ENCODE measurements around the gene SCGN. TPM values are rescaled to one million over a fixed set of nuclear protein-coding genes. Genes with fewer than 3 reads are reported as not detected.

The SCGN gene
- total RNA-seq, 1 experiment from 2014 or later, result not detected

DNA sequence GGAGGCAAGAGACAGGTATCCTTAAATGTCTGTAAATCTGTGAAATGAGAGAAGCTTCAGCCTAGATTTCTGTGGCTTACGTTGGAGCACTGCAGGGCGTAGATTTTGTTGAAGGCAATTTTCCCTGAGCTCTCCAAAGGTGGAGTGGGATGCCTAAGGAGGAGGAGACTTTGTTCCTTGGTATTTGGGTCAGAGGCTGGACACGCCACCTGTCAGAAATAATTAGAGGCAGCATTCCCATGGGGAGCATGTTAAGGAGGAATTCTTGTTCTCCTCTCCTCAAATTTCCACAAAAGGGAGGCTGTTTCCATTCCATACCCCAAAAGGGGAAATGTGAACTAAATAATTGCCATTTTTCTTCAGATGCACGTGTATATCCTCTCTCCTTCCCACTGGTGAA lies 11.1 kb upstream of the SCGN start (continued):
- TF ChIP-seq NR2C2 (CRISPR knock-in tag; IDR thresholded peaks at IDR 0.05) (no peak), GTF2I (CRISPR knock-in tag; conservative IDR thresholded peaks at IDR 0.05) (no peak), CREM (CRISPR knock-in tag; IDR thresholded peaks at IDR 0.05) (no peak), MYBL2 (CRISPR knock-in tag; IDR thresholded peaks at IDR 0.05) (no peak), EMX1 (CRISPR knock-in tag; IDR thresholded peaks at IDR 0.05) (no peak)
- TF ChIP-seq, protein P1, sequence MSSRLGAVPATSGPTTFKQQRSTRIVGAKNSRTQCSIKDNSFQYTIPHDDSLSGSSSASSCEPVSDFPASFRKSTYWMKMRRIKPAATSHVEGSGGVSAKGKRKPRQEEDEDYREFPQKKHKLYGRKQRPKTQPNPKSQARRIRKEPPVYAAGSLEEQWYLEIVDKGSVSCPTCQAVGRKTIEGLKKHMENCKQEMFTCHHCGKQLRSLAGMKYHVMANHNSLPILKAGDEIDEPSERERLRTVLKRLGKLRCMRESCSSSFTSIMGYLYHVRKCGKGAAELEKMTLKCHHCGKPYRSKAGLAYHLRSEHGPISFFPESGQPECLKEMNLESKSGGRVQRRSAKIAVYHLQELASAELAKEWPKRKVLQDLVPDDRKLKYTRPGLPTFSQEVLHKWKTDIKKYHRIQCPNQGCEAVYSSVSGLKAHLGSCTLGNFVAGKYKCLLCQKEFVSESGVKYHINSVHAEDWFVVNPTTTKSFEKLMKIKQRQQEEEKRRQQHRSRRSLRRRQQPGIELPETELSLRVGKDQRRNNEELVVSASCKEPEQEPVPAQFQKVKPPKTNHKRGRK (CRISPR knock-in tag; IDR thresholded peaks at IDR 0.05; ENCODE audit: borderline replicate concordance), result no peak
- TF ChIP-seq, protein P2, sequence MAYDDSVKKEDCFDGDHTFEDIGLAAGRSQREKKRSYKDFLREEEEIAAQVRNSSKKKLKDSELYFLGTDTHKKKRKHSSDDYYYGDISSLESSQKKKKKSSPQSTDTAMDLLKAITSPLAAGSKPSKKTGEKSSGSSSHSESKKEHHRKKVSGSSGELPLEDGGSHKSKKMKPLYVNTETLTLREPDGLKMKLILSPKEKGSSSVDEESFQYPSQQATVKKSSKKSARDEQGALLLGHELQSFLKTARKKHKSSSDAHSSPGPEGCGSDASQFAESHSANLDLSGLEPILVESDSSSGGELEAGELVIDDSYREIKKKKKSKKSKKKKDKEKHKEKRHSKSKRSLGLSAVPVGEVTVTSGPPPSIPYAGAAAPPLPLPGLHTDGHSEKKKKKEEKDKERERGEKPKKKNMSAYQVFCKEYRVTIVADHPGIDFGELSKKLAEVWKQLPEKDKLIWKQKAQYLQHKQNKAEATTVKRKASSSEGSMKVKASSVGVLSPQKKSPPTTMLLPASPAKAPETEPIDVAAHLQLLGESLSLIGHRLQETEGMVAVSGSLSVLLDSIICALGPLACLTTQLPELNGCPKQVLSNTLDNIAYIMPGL (CRISPR knock-in tag; IDR thresholded peaks at IDR 0.05), result no peak
- TF ChIP-seq, protein P3, sequence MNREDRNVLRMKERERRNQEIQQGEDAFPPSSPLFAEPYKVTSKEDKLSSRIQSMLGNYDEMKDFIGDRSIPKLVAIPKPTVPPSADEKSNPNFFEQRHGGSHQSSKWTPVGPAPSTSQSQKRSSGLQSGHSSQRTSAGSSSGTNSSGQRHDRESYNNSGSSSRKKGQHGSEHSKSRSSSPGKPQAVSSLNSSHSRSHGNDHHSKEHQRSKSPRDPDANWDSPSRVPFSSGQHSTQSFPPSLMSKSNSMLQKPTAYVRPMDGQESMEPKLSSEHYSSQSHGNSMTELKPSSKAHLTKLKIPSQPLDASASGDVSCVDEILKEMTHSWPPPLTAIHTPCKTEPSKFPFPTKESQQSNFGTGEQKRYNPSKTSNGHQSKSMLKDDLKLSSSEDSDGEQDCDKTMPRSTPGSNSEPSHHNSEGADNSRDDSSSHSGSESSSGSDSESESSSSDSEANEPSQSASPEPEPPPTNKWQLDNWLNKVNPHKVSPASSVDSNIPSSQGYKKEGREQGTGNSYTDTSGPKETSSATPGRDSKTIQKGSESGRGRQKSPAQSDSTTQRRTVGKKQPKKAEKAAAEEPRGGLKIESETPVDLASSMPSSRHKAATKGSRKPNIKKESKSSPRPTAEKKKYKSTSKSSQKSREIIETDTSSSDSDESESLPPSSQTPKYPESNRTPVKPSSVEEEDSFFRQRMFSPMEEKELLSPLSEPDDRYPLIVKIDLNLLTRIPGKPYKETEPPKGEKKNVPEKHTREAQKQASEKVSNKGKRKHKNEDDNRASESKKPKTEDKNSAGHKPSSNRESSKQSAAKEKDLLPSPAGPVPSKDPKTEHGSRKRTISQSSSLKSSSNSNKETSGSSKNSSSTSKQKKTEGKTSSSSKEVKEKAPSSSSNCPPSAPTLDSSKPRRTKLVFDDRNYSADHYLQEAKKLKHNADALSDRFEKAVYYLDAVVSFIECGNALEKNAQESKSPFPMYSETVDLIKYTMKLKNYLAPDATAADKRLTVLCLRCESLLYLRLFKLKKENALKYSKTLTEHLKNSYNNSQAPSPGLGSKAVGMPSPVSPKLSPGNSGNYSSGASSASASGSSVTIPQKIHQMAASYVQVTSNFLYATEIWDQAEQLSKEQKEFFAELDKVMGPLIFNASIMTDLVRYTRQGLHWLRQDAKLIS (CRISPR knock-in tag; IDR thresholded peaks at IDR 0.05; ENCODE audit: borderline replicate concordance), result no peak

DNA sequence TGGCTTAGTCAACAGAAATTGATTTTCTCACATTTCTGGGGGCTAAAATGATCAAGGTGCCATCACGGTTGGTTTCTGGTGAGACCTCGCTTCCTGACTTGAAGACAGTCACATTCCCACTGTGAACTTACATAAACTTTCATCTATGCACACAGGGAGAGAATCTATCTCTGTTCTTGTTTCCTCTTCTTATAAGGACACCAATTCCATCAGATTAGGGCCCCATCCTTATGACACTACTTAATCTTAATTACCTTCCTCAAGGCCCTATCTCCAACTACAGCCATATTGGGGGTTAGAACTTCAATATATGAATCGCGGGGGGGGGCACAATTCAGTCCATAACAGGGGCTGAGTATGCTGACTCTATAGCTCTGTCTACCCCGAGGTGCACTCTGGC lies 10.6 kb upstream of the SCGN start:
- no peak overlapping the region for H3K27ac Mint-ChIP-seq
- DNase-seq (ENCODE audit: low spot score), result no peak
- H3K9me3 Mint-ChIP-seq, result no peaks in the 10 kb centered on the region
- peaks cover 3% of the 10 kb centered on the region; the same call in 1 of the 2 replicates for H3K4me1 Mint-ChIP-seq
- ATAC-seq, result no peak
- ChIA-PET CTCF (interaction anchor here (1.6 kb wide), 1 partner anchor 418 kb away, joined by 4 read pairs; no protein-coding TSS in a partner anchor), POLR2A (interaction anchor here (0.7 kb wide), 2 partner anchors 11 to 395 kb away, joined by 3 read pairs; partner anchors contain the start of gene SCGN)
- H3K27me3 Mint-ChIP-seq (ENCODE audit: low read depth), result peaks cover 43% of the 10 kb centered on the region
- no peak overlapping the region for H3K4me3 Mint-ChIP-seq
- TF ChIP-seq, protein P4, sequence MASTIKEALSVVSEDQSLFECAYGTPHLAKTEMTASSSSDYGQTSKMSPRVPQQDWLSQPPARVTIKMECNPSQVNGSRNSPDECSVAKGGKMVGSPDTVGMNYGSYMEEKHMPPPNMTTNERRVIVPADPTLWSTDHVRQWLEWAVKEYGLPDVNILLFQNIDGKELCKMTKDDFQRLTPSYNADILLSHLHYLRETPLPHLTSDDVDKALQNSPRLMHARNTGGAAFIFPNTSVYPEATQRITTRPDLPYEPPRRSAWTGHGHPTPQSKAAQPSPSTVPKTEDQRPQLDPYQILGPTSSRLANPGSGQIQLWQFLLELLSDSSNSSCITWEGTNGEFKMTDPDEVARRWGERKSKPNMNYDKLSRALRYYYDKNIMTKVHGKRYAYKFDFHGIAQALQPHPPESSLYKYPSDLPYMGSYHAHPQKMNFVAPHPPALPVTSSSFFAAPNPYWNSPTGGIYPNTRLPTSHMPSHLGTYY (CRISPR knock-in tag; IDR thresholded peaks at IDR 0.05), result no peak
- TF ChIP-seq HMGA2 (CRISPR knock-in tag; IDR thresholded peaks at IDR 0.05) (no peak), ETV6 (CRISPR knock-in tag; IDR thresholded peaks at IDR 0.05) (no peak), RELA (CRISPR knock-in tag; IDR thresholded peaks at IDR 0.05; ENCODE audit: borderline replicate concordance) (no peak), TP53 (CRISPR knock-in tag; IDR thresholded peaks at IDR 0.05) (no peak), ELF4 (CRISPR knock-in tag; IDR thresholded peaks at IDR 0.05; ENCODE audit: low read depth) (no peak), ZNF232 (CRISPR knock-in tag; IDR thresholded peaks at IDR 0.05) (no peak), FOXK1 (CRISPR knock-in tag; IDR thresholded peaks at IDR 0.05) (no peak)
- TF ChIP-seq, protein P5, sequence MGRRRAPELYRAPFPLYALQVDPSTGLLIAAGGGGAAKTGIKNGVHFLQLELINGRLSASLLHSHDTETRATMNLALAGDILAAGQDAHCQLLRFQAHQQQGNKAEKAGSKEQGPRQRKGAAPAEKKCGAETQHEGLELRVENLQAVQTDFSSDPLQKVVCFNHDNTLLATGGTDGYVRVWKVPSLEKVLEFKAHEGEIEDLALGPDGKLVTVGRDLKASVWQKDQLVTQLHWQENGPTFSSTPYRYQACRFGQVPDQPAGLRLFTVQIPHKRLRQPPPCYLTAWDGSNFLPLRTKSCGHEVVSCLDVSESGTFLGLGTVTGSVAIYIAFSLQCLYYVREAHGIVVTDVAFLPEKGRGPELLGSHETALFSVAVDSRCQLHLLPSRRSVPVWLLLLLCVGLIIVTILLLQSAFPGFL (CRISPR knock-in tag; IDR thresholded peaks at IDR 0.05; ENCODE audit: borderline replicate concordance), result no peak
- TF ChIP-seq, protein P6, sequence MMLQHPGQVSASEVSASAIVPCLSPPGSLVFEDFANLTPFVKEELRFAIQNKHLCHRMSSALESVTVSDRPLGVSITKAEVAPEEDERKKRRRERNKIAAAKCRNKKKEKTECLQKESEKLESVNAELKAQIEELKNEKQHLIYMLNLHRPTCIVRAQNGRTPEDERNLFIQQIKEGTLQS (CRISPR knock-in tag; conservative IDR thresholded peaks at IDR 0.05), result no peak
- TF ChIP-seq, protein P7, sequence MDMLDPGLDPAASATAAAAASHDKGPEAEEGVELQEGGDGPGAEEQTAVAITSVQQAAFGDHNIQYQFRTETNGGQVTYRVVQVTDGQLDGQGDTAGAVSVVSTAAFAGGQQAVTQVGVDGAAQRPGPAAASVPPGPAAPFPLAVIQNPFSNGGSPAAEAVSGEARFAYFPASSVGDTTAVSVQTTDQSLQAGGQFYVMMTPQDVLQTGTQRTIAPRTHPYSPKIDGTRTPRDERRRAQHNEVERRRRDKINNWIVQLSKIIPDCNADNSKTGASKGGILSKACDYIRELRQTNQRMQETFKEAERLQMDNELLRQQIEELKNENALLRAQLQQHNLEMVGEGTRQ (CRISPR knock-in tag; IDR thresholded peaks at IDR 0.05), result no peak
- TF ChIP-seq, protein P8, sequence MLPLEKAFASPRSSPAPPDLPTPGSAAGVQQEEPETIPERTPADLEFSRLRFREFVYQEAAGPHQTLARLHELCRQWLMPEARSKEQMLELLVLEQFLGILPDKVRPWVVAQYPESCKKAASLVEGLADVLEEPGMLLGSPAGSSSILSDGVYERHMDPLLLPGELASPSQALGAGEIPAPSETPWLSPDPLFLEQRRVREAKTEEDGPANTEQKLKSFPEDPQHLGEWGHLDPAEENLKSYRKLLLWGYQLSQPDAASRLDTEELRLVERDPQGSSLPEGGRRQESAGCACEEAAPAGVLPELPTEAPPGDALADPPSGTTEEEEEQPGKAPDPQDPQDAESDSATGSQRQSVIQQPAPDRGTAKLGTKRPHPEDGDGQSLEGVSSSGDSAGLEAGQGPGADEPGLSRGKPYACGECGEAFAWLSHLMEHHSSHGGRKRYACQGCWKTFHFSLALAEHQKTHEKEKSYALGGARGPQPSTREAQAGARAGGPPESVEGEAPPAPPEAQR (CRISPR knock-in tag; IDR thresholded peaks at IDR 0.05), result no peak
- TF ChIP-seq, protein P9, sequence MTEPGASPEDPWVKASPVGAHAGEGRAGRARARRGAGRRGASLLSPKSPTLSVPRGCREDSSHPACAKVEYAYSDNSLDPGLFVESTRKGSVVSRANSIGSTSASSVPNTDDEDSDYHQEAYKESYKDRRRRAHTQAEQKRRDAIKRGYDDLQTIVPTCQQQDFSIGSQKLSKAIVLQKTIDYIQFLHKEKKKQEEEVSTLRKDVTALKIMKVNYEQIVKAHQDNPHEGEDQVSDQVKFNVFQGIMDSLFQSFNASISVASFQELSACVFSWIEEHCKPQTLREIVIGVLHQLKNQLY (CRISPR knock-in tag; IDR thresholded peaks at IDR 0.05), result no peak
- H3K36me3 Mint-ChIP-seq, result no peaks in the 10 kb centered on the region
